Adrenal gland (tissue), 12 donors: Measurements from ENCODE around the gene LAMA1. TPM values are rescaled to one million over a fixed set of nuclear protein-coding genes. Genes with fewer than 3 reads are reported as not detected.
A peak's percentile ranks its signal among the peaks of the same experiment; 100 is the strongest.

ENCODE experiments used
- DNase-seq, 7 donors: peaks; one replicate each; pipeline ENCODE4 v3.0.0-alpha.2; 2019 to 2020
- H3K27ac ChIP-seq, 5 donors: fragments of 200-600 bp; sonication (generic) in 4 of 5; 1 replicate in 3 of 5; 2 replicates in 2 of 5; pipeline versions ENCODE4 v1.5.1 to v1.8.0; 2016 to 2020; ENCODE audit warnings: mild to moderate bottlenecking in 1 of 5
- H3K27me3 ChIP-seq: fragments of 200-600 bp; 2 replicates; pipeline ENCODE4 v1.8.0; 2021
- H3K36me3 ChIP-seq, 2 donors: fragments of 200-600 bp; replicated peaks in 1 of 2; 1 replicate in 1 of 2; 2 replicates in 1 of 2; pipeline versions ENCODE4 v1.5.1 to v1.8.0; 2018 to 2022
- H3K4me1 ChIP-seq, 2 donors: fragments of 200-600 bp; replicated peaks in 1 of 2; 1 replicate in 1 of 2; 2 replicates in 1 of 2; pipeline versions ENCODE4 v1.5.1 to v1.8.0; 2018 to 2021
- H3K4me3 ChIP-seq, 4 donors: fragments of 200-600 bp; sonication (generic) in 3 of 4; one replicate each; pipeline ENCODE4 v1.5.1; 2016 to 2018
- H3K9me3 ChIP-seq, 3 donors: fragments of 200-600 bp; sonication (generic) in 1 of 3; replicated peaks in 1 of 3; 1 replicate in 2 of 3; 2 replicates in 1 of 3; pipeline versions ENCODE4 v1.5.1 to v1.8.0; 2016 to 2021
- POLR2A ChIP-seq, 2 donors: fragments of 450-650 bp; IDR thresholded peaks; one replicate each; pipeline ENCODE4 v1.6.1; 2017; ENCODE audit warnings: antibody characterized with exemption in 2 of 2, mild to moderate bottlenecking in 2 of 2, moderate library complexity in 1 of 2
- WGBS, 4 donors: extraction: QIAGEN DNeasy Blood & Tissue Kit in 2 of 4; methylation state at CpG; one replicate each; pipeline versions ENCODE4 v1.1.5 to v1.1.7; 2013 to 2017; 5-methylcytosine and 5-hydroxymethylcytosine counted together
- intact Hi-C, 2 donors: fragments of 100-400 bp; cut with DNase I; formaldehyde crosslinking; loops; one replicate each; pipeline versions ENCODE4 v1.14.1 to v1.15.0; 2022 to 2023
- polyA plus RNA-seq, 3 donors: library from polyadenylated mRNA; stranded (reverse); fragments of 200-250 nt in 2 of 3; fragments of 350-450 nt in 1 of 3; fragmentation: Illumina TruSeq in 1 of 3; extraction: RNeasy Lipid Tissue Mini Kit (QIAGEN cat#74804) in 1 of 3; gene quantifications; one replicate each; pipeline ENCODE4 v1.2.3, GENCODE V29; 2013 to 2014
- total RNA-seq, 9 donors: library from RNA; depleted of rRNA in 4 of 9; stranded (reverse); fragments of >200 nt in 4 of 9; fragments of 120-200 nt in 1 of 9; fragmentation: NEBNext Ultra II Directional in 1 of 9; extraction: Animal tissue kit (Norgen Biotek cat#: 25700) in 1 of 9; gene quantifications; one replicate each; pipeline versions ENCODE4 v1.1.0 to v1.2.4, GENCODE V29; 2013 to 2023
- TF ChIP-seq, protein P1 (sequence below), 6 experiments: fragments of 450-650 bp in 4 of 6; fragments of 200-600 bp in 2 of 6; sonication (generic) in 1 of 6; IDR thresholded peaks; 1 replicate in 5 of 6; 2 replicates in 1 of 6; pipeline versions ENCODE4 v1.5.1 to v1.8.0; 2016 to 2021; ENCODE audit warnings: antibody characterized with exemption in 6 of 6, mild to moderate bottlenecking in 2 of 6, moderate library complexity in 1 of 6
- donor health status: healthy with polysubstance abuse.
- donor health status: Bipolar disorder and iron deficiency.
- donor health status: DM: yes; HTN: yes; CAD: no.
- donor health status: DM: no; HTN: no; CAD: no.
- donor health status: DM: no; HTN: no; CAD: no.
- donor health status: DM: yes; HTN: yes; CAD: no.

LAMA1 gene
- total and polyA plus RNA-seq, 12 donors = 0.07 to 0.55 (median 0.17) TPM

DNA sequence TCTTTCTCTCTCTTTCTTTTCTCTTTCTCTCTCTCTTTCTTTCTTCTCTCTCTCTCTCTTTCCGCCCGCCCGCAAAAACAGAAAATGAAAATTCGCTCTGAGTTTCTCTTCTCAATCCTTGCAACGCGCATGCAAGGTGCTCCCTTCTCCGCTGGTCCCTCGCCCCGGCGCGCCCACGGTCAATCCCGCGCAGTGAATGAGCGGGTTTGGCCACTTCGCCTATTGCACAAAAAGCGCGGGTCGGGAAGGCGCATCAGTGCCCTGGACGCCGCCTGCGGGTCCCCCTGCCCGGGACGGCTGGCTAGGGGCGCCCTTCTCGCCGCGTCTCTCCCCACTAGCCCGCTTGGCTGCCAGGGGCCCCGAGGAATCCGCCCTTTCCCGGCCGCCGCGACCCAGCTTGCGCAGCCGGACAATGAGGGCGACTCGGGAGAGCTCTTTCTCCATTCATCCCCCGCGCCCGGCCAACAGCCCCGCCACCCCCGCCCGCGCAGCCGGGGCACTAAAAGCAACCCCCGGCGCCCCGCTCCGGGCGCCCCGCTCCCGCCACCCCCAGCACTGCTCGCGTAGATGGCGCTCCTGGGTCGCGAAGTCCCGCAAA is 706 bp downstream of the LAMA1 start:
- TF ChIP-seq, protein P1, sequence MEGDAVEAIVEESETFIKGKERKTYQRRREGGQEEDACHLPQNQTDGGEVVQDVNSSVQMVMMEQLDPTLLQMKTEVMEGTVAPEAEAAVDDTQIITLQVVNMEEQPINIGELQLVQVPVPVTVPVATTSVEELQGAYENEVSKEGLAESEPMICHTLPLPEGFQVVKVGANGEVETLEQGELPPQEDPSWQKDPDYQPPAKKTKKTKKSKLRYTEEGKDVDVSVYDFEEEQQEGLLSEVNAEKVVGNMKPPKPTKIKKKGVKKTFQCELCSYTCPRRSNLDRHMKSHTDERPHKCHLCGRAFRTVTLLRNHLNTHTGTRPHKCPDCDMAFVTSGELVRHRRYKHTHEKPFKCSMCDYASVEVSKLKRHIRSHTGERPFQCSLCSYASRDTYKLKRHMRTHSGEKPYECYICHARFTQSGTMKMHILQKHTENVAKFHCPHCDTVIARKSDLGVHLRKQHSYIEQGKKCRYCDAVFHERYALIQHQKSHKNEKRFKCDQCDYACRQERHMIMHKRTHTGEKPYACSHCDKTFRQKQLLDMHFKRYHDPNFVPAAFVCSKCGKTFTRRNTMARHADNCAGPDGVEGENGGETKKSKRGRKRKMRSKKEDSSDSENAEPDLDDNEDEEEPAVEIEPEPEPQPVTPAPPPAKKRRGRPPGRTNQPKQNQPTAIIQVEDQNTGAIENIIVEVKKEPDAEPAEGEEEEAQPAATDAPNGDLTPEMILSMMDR (IDR thresholded peaks at IDR 0.05) = no peak
- TF ChIP-seq POLR2A (IDR thresholded peaks at IDR 0.05) = no peak
- Histone ChIP-seq H3K27me3 (peaks cover 45% of the 10 kb centered on the region), H3K36me3 (no peaks in the 10 kb centered on the region), H3K4me3 (peak overlapping the region in 1 of 4 donors; percentile 43), H3K27ac (no peak overlapping the region), H3K4me1 (peaks cover 11 to 18% of the 10 kb centered on the region in 2 donors), H3K9me3 (no peaks in the 10 kb centered on the region)
- DNase-seq = no peak
- intact Hi-C loops = no loop called here
- 1 to 2% (median 2%) methylated on average over 19 to 61 of the region's 61 CpGs for WGBS, 4 donors

DNA sequence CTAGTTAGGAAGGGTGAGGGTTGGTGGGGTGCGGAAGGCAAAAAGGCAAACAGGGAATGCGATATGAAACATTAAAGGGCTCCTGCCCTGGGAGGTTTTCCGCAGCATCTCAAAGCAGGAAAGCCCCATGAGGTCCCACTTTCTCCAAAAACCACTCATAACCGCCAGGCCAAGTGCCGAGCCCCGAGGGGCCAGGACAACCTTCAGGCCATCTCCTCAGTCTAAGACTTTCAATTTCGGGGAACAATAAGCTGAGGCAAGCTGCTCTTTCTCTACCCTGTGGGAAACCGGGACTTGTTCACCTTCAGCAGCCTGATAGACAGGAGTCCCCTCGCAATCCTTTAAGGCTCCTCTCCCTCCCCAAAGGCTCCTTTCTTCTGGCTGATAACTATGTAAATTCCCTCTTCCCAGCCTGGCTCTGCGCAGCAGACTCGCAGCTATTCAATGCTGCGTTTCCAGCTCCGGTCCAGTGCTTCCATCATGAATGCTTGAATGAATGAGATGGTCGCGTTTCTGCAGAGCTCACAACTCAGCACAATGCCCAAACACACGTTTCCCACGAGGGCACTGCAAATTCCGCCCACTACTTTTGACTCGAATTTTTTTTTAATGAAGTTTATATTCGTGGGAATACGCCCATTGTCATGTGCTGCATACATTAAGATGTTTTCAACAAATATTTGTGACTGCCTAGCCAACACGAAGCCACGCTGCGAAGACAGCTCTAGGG is 1.4 kb downstream of the LAMA1 start:
- intact Hi-C loops = no loop called here
- WGBS, 4 donors = 7 to 11% (median 10%) methylated on average over 23 to 24 of the region's 24 CpGs
- Histone ChIP-seq H3K27me3 (peaks cover 45% of the 10 kb centered on the region), H3K27ac (no peak overlapping the region), H3K36me3 (no peaks in the 10 kb centered on the region), H3K4me3 (peak overlapping the region in 1 of 4 donors; percentile 43), H3K4me1 (peaks cover 11 to 18% of the 10 kb centered on the region in 2 donors), H3K9me3 (no peaks in the 10 kb centered on the region)
- TF ChIP-seq POLR2A (IDR thresholded peaks at IDR 0.05) = no peak
- TF ChIP-seq, protein P1 (IDR thresholded peaks at IDR 0.05) = no peak
- no peak for DNase-seq

DNA sequence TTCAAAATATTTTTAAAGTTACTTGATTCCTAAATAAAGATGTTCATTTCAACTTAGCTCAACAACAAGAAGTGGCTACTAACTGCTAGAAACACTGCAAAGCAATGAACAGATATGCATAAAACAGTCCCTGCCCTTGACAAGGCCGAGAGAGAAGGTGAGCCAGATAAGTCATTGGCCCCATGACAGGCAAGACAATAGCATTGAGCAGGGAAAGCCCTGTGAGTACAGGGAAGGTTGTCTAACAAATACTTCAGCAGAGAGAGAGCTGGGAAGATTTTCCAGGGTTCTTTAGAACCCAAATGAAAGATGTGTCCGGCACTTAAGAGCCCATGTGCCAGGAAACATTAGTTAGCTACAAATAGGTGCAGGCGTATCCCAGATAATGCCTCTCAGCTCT is 4.7 kb downstream of the LAMA1 start:
- no peak overlapping the region for H3K4me3 ChIP-seq
- H3K27me3 ChIP-seq = peaks cover 36% of the 10 kb centered on the region
- intact Hi-C loops = no loop called here
- H3K9me3 ChIP-seq = no peaks in the 10 kb centered on the region
- WGBS, 4 donors = 68 to 77% (median 75%) methylated on average over 3 of the region's 3 CpGs
- no peak overlapping the region for H3K27ac ChIP-seq
- H3K36me3 ChIP-seq = no peaks in the 10 kb centered on the region
- no peak for TF ChIP-seq POLR2A (IDR thresholded peaks at IDR 0.05)
- TF ChIP-seq, protein P1 (IDR thresholded peaks at IDR 0.05) = no peak
- peaks cover 11 to 18% of the 10 kb centered on the region in 2 donors for H3K4me1 ChIP-seq
- no peak for DNase-seq

DNA sequence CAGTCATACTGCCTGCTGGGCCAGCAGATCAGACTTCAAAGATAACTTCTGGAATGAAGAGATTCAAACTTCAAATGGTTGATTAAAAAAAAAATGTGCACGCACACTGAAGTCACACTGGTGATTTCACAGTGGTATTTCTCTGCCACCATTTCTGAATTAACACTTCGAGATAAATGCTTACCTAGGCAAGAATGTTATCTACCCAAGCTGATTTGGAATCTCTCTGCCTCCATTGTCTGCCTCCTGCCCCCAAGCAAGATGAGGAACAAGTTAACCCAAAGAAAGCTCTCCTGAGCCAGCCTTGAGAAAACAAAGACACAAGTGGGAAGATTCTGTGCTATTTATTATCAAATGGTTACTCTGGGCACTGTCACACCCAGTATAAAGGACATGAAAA is 6.5 kb downstream of the LAMA1 start:
- intact Hi-C loops = no loop called here
- WGBS, 4 donors = 66 to 83% (median 67%) methylated on average over 2 of the region's 2 CpGs
- Histone ChIP-seq H3K4me3 (no peak overlapping the region), H3K36me3 (no peaks in the 10 kb centered on the region), H3K27me3 (peaks cover 18% of the 10 kb centered on the region), H3K9me3 (no peaks in the 10 kb centered on the region), H3K4me1 (peaks cover 0 to 3% of the 10 kb centered on the region in 2 donors), H3K27ac (no peak overlapping the region)
- TF ChIP-seq, protein P1 (IDR thresholded peaks at IDR 0.05) = no peak
- no peak for TF ChIP-seq POLR2A (IDR thresholded peaks at IDR 0.05)
- DNase-seq = no peak
